NCI-H1694 (cell line): ENCODE measurements around the gene FBXO40.
"Not testable (repeated sequence)": the region's sequence is repeated elsewhere in the genome, so short reads cannot be mapped to it uniquely, and the experiment has no call there.

ENCODE experiments used
- DNase-seq: peaks from one replicate; lab custom pipeline; 2025; lab: John Stamatoyannopoulos, UW

Gene FBXO40

DNA sequence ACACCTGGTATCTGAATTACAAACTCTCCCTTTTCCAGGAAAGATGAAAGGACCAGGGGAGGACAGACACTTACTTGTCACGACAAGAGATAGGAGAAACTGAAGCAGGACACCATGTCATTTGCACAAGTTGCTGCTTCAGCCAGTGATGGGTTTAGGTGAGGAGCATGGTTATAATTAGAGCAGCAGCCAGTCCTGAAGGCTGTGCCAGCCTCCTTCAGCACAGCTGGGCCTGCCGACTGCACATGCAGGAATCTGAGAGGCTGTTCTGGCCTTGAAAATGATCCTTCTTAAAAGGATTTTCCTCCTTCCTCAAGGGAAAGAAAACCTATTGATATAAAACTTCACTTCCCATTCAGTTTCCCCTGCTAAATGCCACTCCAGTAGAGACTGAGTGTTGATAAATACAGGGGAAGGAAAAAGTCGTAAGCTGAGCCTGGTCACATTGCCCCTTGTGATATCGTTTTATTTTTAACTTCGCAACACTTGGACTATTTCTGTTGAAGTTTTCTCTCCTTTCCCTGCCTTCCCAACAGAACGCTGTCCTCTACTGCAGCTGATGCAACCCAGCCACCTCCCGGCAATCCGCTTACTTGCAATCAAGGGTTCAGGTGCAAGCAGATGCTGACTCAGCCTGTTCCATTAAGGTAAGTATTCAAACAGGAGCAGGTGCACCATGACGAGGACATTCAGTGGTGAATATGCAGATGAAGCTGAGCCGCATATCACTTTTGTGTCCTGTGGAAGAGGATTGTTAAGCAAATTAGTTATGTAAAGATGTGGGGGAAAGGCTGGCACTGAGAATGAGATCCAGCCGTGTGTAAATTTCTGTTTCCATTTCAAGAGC, at the start of gene FBXO40:
Gene FBXO40 (plus strand): TSS at position 524 of the 847 bp plus-strand sequence. CDS start 27,197 bp downstream, outside the sequence.
- no peak for DNase-seq

GRCh38 chr3:121545049-121545573, 48.1 kb upstream of the FBXO40 start:
- no peak for DNase-seq

GRCh38 chr3:121545574-121546455, 47.4 kb upstream of the FBXO40 start, which contains the start of gene POLQ:
POLQ (minus strand) TSS chr3:121545988; CDS start chr3:121545877, 111 bp downstream.
- peak; percentile 86 for DNase-seq

DNA sequence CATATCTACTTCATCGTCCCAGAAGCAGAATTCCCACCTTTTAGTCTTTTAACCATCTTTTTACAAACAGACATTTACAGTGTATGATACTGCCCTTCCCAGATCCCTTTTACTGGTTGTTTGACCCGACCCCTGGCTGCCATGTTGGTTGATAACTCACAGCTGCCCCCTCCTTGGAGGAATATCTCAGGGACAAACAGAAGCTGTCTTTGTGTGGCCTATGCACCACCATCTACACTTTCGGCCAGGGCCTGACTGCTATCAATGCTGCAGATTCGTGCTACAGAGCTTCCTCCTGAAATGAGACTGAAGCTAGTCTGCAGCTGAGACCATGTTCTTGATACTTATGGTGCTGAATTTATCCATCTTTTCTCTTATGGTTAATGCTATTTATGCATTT, 40.8 kb upstream of the FBXO40 start:
- no peak for DNase-seq

DNA sequence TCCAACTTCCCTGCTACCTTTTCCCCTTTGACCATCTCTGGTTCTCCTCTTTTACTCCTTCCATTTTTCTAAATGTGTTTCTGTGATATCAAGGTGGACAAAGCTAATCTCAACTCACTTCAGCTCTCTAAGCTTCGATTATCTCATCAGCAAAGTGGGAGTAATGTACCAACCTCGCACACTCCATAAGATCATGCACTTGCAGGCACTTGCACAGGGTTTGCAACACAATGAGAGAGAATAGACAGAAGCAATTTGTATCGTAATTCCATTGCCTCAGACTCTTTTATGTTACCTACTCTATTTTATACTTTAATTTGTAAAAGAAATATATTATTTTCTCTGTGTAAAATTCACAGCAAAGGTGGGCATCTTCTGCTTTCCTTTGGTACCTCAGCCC, 40.4 kb upstream of the FBXO40 start:
- no peak for DNase-seq

DNA sequence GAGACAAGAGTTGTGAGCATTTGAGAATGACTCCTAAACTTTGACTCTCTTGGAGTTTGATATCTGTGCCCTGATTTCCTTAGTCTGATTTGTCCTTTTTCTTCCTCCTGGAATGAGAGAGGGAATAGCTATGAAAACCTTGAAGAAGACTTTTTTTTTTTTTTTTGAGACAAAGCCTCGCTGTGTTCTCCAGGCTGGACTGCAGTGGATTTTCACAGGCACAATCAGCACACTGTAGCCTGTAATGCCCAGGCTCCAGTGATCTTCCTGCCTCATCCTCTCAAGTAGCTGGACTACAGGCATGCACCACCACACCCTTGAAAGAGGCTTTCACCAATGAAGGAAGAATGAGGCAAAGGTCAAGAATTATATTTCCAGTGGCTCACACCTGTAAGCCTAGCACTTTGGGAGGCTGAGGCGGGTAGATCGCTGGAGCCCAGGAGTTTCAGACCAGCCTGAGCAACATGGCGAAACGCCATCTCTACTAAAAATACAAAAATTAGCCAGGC, 35.7 kb upstream of the FBXO40 start:
- no peak for DNase-seq

DNA sequence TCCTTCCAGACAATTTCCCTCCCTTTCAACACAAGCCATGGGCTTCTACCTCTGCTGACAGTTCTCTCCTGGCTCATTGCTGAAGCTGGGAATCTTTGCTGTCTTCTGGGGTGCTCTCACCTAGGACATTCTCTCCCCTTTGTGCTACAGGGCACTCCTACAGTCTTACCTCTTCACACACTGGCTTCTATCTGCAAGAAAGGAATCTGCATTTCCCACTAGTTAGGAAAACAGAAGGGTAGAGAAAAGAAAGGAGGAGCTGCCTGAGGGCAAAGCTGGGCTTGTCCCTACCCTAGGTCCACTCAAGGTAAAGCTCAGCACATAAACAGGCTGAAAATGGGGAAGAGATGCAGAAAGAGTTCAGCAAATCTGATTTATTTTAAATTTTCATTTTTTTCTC, 31.0 kb upstream of the FBXO40 start:
- no peak for DNase-seq

GRCh38 chr3:121566773-121567172, 26.4 kb upstream of the FBXO40 start:
- no peak for DNase-seq

GRCh38 chr3:121567649-121568048, 25.5 kb upstream of the FBXO40 start, which contains the start of gene ARGFX:
ARGFX (plus strand) TSS chr3:121567949; CDS start chr3:121570714, 2,765 bp downstream.
- no peak for DNase-seq

DNA sequence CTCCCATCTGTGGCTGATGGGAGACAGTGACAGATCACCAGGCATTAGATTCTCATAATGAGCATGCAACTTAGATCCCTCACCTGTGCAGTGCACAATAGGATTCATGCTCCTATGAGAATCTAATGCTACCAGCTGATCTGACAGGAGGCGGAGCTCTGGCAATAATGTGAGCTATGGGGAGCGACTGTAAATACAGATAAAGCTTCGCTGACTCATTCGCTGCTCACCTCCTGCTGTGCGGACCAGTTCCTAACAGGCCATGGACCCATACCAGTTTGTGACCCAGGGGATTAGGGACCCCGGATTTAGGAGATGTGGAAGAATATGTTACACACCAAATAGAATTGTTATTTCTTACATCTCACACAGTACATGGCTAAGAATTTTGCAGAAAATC, 18.7 kb upstream of the FBXO40 start:
- no peak for DNase-seq

GRCh38 chr3:121581691-121582090, 11.5 kb upstream of the FBXO40 start:
- no peak for DNase-seq

- no peak for DNase-seq
Measured at GRCh38 chr3:121584418-121584817, 8.8 kb upstream of the FBXO40 start.

DNA sequence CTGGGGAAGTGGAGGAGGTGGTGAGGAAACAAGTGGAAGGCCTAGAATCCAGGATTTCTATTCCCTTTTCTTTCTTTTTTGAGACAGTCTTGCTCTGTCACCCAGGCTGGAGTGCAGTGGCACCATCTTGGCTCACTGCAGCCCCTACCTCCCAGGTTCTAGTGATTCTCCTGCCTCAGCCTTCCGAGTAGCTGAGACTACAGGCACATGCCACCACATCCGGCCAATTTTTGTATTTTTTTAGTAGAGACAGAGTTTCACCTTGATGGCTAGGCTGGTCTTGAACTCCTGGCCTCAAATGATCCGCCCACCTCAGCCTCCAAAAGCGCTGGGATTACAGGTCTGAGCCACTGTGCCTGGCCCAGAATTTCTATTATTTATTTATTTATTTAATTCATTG, 627 bp downstream of the FBXO40 start:
- not testable (repeated sequence) for DNase-seq

DNA sequence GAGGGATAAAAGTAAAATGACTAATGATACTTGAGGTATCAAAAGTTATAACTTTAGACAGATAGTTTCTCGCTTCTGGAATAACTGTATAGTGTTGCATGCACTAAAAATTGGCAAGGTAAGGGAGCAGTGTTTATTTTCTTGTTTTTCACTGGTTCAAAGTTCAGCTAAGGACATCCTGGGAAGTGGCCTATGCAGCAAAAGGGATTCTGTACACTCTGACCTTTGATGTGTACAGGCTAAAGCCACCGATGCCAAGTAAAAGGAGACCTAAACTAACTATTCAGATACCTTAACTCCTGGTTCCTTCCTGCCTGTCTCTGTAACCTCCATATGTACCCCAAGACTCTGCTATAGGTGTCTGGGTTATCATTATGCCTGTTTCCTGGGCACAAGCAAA, 1.7 kb downstream of the FBXO40 start:
- DNase-seq: no peak

DNA sequence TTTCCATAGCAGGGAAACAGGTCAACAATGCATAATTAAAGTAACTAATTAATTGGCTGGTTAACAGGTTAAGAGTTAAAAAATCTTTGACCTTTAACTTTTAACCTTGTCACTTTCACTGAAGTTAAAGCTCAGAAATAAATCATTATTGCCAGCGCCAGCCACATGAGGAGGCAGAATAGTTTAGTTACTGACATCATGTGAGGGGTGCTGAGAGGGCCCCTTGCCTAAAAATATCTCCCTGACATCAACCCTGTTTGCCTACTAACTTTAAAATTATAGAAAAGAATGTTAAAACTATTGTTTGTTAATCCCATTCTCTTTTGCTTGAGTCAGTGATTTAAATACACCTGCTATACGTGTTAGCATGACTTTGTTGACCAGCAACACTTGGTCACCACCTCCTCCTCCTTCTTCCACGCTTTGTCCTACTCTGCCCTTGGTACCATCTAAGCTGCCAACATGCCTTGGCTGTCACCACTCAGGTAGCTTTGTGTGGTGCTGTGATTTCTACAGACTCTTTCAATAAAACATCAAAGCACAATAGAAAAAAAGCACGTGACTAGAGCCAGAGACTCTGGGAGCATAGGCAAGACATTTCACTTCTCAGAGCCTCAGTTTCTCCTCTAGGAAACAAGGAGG, 2.7 kb downstream of the FBXO40 start:
- no peak for DNase-seq

- no peak for DNase-seq
Measured at GRCh38 chr3:121598564-121598963, 5.4 kb downstream of the FBXO40 start.

- not testable (repeated sequence) for DNase-seq
Measured at GRCh38 chr3:121599900-121600299, 6.7 kb downstream of the FBXO40 start.

DNA sequence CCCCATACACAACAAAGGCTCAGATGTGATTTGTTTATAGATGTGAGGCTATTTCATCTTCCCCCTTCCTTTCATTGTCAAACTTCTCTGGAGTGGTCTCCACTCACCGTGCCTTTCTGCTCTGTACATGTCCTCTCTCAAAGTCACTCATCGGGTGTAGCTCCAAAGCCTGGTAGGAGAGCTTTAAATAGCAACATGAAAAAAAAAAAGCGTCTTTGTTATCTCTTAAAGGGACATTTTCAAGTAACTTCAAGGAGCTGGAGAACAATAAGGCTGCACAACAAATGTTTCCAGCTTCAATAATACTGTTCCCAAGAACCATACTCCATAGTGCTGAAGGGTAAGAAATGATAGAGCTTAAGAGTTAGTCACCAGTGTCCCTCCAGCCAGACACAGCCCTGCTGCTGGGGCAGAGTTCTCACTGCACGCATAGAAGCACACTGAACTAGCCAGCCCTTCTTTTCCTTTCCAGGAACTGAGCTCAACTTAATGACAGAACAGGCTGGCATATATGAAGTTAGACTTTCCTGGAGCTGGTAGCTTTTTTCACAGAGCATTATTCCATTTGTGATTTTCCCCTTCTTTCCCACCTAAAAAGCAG, 8.1 kb downstream of the FBXO40 start:
- DNase-seq: no peak

- DNase-seq: no peak
Measured at GRCh38 chr3:121604759-121605158, 11.6 kb downstream of the FBXO40 start.

- no peak for DNase-seq
Measured at GRCh38 chr3:121606106-121606505, 12.9 kb downstream of the FBXO40 start.

DNA sequence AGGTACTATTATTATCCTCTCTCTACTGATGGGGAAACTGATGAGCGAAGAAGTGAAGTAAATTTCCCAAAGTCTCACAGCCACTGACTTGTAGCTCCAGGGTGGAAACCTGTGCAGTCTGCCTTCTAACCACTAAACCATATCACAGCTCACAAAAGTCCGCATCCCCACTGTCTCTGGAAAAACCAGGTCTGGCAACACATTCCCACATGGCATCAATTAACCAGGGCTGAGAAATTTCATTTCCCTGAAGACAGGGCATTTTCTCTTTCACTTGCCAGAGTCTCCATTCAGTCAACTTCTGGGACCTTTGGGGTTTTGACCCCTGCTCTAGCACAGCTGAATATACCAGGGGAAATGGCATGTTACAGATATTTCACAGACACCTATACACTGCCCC, 26.5 kb downstream of the FBXO40 start:
- no peak for DNase-seq
